HG03103 (cell line): ENCODE results near the gene RBM14.
A peak's percentile ranks its signal among the peaks of the same experiment; 100 is the strongest.
"Not testable (repeated sequence)": the region's sequence is repeated elsewhere in the genome, so short reads cannot be mapped to it uniquely, and the experiment has no call there.

Source experiments
- ATAC-seq: cut with Tn5 transposase; IDR thresholded peaks from one replicate; pipeline ENCODE4 v1.9.1; 2021; ENCODE audit warnings: low read depth; ENCODE audit not compliant: unreplicated experiment

RBM14 gene

DNA sequence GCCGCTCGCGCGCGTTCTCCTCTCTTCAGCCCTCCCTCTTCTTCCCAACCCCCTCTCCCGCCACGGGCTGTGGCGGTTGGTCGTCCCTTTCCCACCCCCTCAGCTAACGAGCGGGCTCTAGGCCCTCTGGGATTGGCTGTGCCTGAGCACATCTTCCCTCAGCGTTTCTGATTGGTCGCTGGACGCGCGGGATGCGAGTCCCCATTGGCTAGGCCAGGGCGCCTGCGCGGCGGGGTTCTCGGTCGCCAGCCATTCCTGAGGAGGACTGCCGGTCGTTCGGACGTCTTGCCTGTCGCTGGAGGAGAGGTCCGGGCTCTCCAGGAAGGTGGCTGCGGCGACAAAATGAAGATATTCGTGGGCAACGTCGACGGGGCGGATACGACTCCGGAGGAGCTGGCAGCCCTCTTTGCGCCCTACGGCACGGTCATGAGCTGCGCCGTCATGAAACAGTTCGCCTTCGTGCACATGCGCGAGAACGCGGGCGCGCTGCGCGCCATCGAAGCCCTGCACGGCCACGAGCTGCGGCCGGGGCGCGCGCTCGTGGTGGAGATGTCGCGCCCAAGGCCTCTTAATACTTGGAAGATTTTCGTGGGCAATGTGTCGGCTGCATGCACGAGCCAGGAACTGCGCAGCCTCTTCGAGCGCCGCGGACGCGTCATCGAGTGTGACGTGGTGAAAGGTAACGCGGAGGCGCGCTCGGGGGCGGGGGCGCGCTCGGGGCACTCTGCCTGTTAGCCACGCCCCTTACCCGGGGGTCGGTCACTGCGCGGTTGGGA lies at the start of gene RBM14:
RBM14 (plus strand) TSS at position 252 of the 776 bp plus-strand sequence; CDS start at position 343, 91 bp downstream.
- peak; percentile 87 for ATAC-seq

DNA sequence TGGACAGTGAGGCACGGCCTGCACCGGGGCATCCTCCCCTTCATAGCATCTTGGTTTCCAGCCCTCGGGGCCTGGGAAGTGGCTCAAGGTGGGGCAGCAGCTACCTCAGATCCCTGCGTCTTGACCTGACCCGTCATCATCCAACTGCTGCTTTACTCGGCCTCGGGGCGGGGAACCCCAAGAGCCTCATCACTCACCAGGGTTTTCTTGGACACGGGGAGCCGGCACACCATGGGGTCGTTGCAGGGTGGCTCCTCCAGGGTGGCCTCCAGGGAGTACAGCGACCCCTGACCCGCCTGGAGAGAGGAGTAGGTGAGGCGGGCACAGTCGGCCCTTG lies 48.7 kb upstream of the RBM14 start:
- no peak for ATAC-seq

DNA sequence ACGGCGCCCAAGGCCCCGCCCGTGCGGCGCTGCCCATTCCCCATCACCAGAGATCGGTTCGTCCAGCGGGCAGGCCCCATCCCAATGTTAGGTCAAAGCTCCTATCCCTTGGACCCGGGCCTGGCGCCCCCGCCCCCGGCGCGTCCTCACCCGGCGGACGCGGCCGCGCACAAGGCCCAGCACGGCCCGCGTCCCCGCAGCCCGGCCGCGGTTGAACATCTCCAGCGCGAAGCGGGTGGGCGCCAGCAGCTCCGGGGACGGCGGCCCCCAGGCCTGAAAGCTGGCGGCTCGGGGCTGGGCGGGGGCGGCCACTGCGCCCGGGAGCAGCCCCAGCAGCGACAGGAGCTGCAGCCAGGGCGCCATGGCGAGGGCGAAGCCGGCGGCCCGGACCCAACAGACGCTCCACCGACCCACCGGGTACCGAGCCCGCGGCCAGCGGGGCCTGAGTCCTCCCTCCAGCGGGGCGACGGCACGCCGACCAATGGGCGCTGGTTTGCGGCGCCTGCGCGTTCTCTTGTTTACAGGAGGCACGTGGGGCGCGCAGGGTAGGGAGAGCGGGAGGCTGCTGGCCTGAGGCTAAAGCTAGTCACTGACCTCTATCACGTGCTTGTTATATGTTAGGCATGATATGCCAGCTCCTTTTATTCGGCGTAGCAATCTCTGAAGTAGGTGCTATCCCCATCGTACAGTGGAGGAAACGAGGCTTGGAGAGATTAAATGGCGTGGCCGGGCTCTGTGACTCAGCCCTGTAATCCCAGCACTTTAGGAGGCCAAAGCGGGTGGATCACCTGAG lies 48.1 kb upstream of the RBM14 start, which contains the start of gene CTSF:
CTSF (minus strand) TSS at position 483 of the 793 bp plus-strand sequence; CDS start at position 363, 120 bp downstream.
- no peak for ATAC-seq

DNA sequence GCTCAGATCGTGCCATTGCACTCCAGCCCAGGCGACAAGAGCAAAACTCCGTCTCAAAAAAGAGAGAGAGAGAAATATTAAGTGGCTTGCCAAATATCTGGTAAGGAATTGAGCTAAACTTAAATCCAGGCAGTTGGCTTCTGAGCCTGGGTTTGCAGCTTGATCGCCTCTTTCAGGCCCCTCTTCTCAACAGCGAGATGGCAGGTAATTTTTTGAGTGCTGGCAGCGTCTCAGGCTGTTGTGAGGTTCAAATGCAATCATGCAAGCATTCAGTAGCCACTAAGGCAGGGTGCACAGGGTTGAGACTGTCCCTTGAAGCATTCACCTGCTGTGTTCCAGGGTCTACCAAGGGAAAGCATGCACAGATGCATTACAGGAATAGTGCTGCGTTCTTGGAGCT lies 47.4 kb upstream of the RBM14 start:
- ATAC-seq = no peak

- ATAC-seq = no peak
Measured at GRCh38 chr11:66570079-66570849, 46.2 kb upstream of the RBM14 start.

DNA sequence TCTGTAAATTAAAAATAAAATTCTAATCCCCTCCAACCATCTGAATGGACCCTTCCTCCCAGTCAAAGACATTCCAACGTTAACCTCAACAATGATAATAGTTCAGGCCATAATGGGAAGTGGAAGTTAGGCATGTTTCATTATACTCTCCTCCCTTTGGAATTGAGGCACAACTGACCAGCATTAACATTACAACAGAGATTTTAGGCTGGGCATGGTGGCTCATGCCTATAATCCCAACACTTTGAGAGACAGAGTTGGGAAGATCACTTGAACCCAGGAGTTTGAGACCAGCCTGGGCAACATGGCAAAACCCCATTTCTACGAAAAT lies 45.6 kb upstream of the RBM14 start:
- ATAC-seq = no peak

DNA sequence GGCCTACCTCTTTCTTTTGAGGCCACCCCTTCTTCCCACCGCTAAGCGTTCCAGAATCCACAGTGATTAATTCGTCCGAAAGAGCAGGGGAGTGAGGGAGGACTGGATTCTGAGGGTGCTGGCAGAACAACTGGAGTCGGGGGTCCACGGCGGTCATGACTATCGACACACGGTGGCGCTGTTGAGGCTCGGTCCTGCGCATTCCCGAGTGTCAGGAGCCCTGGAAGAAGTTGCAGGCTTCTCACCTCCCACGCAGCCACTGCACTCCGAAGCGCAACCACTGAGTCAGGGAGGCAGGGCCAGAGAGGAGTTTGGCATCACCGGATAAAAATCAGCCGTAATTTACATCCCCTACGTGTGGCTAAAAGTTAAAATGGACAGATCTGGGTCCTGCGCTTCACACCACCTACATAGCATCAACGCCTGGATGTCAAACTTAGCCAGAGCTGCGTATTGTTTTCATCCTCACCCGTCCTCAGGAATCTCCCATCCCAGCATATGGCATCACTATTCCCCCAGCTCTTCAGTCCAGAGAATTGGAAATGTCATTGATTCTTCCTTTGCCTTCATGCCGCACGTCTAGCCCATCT lies 37.3 kb upstream of the RBM14 start:
- ATAC-seq = no peak

DNA sequence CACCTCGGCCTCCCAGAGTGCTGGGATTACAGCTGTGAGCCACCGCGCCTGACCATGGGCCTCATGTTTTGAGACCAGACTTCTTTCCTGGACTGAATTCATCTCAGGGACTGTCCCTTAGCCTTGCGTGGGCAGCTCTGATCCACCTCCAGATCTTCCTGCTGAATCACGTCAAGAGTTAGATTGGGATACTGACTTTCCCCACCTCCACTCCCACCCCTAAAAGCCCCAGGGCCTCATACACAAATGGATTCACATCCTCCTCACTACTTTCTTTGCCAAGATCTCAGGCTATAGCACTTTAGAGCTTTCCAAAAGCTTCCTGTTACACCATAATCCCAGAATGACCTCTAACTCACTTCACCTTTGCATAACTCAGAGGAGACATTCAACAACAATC lies 35.6 kb upstream of the RBM14 start:
- ATAC-seq = no peak

DNA sequence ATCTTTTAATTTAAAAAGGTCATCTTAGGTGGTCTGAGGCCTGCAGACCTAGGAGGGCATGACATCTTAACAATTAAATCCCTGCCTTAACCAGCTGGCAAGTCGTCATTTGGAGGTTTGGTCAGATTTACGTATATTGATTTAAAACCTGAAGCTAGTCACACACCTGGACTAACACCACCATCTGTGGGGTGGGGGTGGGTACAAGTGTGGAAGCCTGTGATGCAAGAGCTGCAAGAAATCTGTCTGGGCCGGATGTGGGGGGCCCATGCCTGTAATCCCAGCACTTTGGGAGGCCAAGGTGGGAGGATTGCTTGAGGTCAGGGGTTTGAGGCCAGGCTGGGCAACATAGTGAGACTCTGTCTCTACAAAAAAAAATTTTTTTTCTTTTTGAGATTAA lies 35.2 kb upstream of the RBM14 start:
- no peak for ATAC-seq

DNA sequence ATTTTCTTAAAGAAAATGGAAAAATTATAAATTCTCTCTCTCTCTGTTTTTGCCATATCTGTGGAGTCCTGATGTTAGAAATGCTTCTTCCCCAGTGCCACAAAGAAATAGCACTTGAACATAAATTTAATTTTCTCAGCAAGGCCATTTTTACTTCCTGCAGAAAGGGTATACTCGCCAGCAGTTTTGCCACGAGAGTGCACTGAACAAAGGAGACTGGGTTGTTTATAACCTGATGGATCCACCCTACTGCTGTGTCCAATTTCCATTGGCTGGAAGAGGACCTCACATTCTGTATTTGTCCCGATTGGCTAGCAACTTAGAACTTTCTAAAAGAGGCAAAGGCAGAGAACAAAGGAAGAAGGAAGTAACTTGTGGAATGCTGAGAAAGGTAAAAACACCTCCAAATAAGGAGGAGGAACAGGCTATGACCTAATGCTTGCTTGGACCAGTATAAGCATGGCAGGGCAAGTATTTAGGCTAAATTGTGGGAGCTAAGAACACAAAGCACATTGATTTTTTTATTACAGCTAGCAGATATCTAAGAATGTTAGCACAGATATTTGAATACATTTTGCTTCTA lies 33.8 kb upstream of the RBM14 start:
- not testable (repeated sequence) for ATAC-seq

DNA sequence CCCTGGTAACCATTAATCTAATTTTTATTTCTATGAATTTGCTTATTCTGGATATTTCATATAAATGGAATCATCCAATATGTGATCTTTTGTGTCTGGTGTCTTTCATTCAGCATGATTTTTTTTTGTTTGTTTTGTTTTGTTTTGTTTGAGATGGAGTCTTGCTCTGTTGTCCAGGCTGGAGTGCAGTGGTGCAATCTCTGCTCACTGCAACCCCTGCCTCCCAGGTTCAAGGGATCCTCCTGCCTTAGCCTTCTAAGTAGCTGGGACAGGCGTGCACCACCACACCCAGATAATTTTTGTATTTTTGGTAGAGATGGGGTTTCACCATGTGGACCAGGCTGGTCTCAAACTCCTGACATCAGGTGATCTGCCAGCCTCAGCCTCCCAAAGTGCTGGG lies 31.0 kb upstream of the RBM14 start:
- not testable (repeated sequence) for ATAC-seq

DNA sequence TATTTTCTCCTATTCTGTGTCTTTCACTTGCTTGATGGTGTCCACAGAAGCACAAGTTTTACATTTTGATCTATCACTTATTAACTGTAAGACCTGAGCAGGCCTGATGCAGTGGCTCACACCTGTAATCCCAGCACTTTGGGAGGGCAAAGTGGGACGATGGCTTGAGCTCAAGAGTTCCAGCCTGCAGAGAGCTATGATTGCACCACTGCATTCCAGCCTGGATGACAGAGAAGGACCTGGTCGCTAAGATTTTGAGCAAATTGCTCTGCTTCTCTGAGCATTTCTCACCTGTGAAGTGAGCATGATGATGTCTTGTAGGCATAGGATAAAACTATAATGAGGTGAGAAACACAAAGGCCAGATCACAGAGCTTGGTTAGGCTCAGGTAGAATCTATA lies 30.3 kb upstream of the RBM14 start:
- no peak for ATAC-seq

DNA sequence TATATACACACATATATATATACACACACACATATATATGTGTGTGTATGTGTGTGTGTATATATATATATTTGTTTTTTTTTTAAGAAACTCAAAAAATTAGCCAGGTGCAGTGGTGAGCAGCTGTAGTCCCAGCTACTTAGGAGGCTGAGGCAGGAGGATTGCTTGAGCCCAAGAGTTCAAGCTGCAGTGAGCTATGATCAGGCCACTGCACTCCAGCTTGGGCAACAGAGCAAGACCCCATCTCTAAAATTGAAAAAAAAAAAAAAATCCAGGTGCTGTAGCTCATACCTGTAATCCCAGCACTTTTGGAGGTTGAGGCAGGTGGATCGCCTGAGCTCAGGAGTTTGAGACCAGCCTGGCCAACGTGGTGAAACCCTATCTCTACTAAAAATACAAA lies 27.1 kb upstream of the RBM14 start:
- ATAC-seq = not testable (repeated sequence)

GRCh38 chr11:66589996-66590675 lies 26.3 kb upstream of the RBM14 start:
- ATAC-seq = no peak

- ATAC-seq = no peak
Measured at GRCh38 chr11:66591175-66591574, 25.3 kb upstream of the RBM14 start.

DNA sequence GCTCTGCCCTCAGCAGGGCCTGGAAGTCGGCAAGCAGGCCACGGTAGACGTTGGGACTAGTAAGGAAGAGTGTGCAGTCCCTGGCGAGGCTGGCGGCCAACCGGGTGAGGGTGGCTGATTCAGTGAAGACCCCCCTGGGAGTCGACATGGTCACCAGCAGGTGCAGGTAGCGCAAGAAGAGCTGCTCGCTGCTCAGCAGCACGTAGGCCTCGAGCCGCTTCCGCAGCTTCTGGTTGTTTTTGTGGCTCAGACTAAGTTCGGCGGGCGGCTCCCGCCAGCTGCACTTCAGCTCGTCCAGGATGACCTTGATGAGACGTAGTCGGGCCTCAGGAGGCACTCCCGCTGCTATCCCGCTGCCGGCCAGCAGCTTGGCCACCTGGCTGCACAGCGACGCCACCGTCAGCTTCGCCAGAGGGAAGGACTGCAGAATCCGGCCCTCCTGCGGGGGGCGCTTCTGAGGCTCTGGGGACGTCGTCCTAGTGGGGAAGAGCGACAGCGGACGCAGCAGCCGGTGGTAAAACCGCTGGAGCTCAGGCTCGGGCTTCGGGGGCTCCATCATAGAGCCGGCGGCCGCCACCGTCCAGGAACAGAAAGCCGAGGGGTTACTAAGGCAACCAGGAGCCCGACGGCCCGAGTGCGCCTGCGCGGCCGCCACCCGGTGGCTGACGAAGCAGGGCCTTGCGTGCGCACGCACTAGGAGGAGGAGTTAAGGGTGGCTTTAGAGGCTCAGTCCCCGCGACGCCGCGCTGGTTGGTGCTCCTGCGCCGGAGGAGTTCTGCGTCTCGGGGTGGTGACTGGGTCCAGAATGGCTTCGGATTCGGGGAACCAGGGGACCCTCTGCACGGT lies 23.8 kb upstream of the RBM14 start, which contains the start of the genes CCDC87 and CCS:
CCDC87 (minus strand) TSS at position 607 of the 846 bp plus-strand sequence; CDS start at position 559, 48 bp downstream.
CCS (plus strand) TSS at position 729 of the 846 bp plus-strand sequence; CDS start at position 806, 77 bp downstream.
- peak; percentile 90 for ATAC-seq

- no peak for ATAC-seq
Measured at GRCh38 chr11:66593303-66593635, 23.2 kb upstream of the RBM14 start.

- no peak for ATAC-seq
Measured at GRCh38 chr11:66593650-66594049, 22.8 kb upstream of the RBM14 start.
